ENCODE measurements around the gene ADAMTS17.
A peak's percentile ranks its signal among the peaks of the same experiment; 100 is the strongest.
"Not testable (repeated sequence)": the region's sequence is repeated elsewhere in the genome, so short reads cannot be mapped to it uniquely, and the experiment has no call there.

Gene ADAMTS17

DNA sequence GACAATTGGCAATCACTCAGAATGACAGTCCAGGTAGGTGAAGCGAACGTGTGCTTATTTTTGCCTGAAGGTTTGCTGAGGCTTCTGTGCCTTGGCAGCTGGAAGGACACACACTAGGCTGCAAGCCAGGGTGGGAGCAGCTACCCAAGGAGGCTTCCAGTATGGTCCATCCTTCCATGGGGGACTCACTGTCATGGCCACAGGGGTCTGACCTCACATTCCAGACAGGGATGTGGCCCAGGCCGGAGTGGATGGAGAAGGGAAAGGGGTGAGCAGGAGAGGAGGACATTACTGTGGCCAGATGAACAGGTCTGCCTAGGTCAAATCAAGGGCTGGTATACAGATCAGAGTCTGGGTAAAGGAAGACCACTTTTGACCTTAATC lies 247.7 kb downstream of the ADAMTS17 start:
- peak in 2 of 42 donors; percentile 4 to 15 for DNase-seq
- intact Hi-C loops (cut with DNase I) = no loop called here

DNA sequence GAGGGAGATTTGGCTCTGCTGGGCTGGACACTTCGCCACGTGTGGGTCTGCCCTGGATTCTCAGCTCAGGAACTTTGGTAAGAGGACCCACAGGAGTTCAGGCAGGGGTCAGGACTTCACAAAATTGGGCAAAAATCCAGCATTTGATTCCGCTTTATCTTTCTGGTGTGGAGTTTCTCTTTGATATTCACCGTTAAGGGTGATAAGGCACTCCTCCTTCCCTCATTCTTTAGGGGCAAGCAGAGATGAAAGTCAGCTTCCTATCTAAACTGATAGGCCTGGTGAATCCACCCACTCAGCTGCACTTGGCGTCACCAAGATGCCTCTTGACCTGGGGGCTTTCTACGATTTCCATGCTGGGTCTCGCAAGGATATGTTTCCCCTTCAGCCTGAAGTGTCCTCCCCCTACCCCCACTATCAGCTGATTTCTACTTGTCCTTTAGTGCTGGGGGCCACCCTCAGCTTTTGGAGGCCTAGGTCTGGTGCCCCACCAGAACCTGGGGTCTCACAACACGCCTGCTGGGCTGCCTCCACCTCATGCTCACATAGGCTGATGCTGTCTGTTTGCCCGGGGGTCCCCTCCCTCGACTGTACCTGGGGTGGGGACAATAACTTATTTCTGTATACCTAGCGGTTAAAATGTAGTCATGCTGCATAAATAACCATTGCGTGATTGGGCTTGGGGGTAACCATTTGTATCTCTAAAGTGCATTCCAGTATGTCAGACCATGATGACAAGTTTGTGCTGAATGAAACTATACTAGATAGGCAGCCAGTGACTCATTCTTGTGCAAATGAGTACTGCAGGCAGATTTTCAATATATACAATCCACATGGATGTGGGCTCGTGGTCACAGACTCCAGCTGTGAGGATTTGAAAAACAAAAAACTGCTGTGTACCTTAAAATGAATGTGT lies 248.3 kb downstream of the ADAMTS17 start:
- intact Hi-C loops (cut with DNase I) = no loop called here
- no peak for DNase-seq

DNA sequence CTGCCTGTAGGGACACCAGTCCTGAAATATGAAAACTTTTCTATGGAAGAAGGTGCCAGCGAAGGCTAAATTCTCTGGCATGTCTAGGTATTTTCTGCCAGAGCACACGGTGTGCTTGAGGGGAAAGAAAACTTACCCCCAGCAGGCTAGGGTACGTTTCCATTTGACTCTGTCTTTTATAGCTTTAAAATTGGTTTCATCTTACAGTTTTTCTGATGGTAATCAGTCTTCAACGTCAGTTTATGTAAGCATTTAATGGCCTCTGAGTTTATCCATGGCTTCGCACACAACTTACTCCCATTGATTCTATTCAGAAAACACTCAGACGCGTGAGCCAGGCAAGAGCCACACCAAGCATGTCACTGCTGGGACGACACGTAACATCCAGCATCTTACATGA lies 249.7 kb downstream of the ADAMTS17 start:
- no peak for DNase-seq
- intact Hi-C loops (cut with DNase I) = no loop called here

DNA sequence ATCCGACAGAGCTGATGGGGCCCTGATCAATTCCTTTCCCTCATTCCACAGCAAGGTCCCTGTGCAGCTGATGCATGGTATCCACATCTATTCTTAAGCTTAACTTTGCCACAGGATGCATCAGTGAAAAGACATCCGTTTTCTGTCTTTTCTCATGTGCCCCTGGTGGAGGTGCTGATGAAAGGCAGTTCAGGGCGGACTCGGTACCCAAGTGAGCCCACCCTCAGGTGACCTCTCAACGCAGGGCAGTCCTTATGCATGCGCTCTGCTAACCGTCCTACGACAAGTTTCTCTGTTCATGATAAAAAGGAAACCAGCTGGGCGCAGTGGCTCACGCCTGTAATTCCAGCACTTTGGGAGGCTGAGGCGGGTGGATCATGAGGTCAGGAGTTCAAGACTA lies 251.4 kb downstream of the ADAMTS17 start:
- no peak for DNase-seq
- intact Hi-C loops (cut with DNase I) = no loop called here

DNA sequence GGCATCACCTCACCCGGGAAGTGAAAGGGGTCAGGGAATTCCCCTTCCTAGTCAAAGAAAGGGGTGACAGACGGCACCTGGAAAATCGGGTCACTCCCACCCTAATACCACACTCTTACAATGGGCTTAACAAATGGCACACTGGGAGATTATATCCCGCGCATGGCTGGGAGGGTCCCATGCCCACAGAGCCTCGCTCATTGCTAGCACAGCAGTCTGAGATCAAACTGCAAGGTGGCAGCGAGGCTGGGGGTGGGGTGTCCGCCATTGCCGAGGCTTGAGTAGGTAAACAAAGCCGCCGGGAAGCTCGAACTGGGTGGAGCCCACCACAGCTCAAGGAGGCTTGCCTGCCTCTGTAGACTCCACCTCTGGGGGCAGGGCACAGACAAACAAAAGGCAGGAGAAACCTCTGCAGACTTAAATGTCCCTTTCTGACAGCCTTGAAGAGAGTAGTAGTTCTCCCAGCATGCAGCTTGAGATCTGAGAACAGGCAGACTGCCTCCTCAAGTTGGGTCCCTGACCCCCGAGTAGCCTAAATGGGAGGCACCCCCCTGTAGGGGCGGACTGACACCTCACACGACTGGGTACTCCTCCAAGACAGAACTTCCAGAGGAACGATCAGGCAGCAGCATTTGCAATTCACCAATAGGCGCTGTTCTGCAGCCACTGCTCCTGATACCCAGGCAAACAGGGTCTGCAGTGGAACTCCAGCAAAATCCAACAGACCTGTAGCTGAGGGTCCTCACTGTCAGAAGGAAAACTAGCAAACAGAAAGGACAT lies 257.5 kb downstream of the ADAMTS17 start:
- intact Hi-C loops (cut with DNase I); DNase-seq: not testable (repeated sequence)

DNA sequence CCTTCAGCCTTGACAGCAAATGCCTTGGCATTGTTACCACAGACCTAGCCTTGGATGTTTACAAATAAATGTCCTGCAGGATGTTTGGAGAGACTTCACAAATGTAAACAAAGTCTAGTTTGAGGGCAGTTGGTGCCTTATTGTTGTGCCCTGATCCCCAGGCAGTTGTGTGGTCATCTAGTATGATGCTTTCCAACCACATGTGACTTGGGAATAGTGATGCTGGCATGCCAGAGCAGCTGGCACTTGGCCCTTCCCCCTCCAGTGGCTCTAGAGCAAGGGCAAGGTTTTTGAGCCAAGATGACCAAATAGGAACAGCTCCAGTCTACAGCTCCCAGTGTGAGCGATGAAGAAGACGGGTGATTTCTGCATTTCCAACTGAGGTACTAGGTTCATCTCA lies 258.2 kb downstream of the ADAMTS17 start:
- DNase-seq = peak in 27 of 42 donors; percentile 13 to 70 (median 40)
- intact Hi-C loops (cut with DNase I) = no loop called here

DNA sequence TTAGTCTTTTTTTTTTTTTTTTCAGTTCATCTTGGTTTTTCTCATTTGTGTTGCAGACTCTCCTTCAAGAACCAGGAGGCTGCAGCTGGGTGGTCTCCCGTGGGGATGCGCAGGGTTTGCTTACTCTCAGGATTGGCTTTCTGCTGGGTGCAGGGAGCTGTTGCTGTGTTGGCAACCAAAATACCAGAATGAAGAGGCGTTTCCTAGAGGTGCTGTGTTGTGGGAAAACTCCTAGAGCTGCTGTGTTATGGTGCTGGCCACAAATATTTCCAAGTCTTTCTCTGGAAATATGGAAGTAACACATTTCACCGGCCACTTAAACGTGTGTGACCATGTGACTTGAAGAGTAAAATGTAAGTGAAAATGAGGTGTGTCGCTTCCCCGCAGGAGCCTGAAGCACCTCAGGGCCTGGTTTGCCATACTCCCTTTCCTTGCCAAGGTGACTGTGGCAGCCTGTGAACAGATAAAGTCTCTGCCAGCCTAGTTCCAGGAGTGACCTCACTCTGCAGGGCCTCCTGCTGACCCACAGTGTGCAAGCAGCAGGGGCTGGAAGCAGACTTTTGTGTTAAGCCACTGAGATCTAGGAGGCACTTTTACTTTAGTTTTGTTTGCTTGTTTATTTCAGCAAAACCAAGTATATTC lies 258.9 kb downstream of the ADAMTS17 start:
- intact Hi-C loops (cut with DNase I) = no loop called here
- DNase-seq = no peak

DNA sequence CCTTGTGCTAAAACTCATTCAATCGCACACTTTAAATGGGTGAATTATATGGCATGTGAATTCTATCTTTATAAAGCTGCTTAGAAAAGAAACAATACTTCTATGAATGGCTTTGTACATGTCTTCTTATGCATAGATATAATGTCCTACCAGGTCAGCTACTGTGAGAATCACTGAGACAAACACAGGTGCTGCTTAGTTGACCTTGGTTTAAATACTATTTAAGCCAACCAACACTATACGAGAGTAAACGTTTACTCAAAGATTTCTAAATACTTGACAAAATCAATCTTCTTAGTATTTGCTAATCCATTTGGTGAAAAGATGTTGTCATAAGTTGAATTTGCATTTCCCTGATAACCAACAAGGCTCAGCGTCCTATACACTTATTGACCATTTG lies 260.3 kb downstream of the ADAMTS17 start:
- DNase-seq = no peak
- intact Hi-C loops (cut with DNase I) = no loop called here

DNA sequence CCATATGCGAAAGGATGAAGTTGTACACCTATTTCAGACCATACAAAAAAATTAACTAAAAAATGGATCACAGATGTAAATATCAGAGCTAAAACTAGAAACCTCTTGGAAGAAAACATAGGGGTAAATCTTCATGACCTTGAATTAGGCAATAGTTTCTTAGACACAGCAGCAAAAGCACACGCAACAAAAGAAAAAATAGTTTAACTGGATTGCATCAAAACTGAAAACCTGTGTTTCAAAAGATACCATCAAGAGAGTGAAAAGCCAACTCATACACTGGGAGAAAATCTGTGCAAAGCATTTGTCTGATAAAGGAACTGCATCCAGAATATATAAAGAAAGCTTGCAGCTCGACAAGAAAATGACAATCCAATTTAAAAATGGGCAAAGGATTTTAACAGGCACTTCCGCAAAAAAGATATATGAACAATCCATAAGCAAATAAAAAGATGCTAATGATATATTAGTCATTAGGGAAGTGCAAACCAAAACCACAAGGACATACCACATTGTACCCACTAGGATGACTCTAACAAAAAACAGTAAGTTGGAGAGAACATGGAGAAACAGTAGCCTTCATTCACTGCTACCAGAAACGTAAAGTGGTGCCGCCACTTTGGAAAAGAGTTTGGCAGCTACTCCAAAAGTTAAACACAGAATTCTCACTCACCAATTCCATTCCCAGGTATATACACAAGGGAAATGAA lies 263.1 kb downstream of the ADAMTS17 start:
- intact Hi-C loops (cut with DNase I) = no loop called here

DNA sequence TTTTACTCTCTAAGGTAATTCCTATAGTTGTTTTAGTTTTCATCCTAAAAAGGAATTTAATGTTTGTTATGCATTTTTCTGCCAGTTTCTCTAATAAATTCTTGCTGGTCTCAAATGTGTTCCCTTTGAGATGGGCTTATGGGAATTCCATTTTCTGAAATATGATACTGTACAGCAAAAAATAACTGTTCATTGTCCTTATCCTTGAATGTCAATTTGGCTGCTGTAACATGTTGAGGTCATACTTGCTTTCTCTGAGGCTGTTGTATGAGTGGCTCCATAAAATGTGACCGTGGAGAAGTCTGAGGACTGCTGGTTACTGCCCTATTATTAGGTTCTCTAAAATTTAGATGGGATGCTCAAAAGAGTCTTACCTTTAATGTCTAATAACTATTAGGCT lies 266.5 kb downstream of the ADAMTS17 start:
- intact Hi-C loops (cut with DNase I) = no loop called here
- no peak for DNase-seq

More for the DNA sequence above, 263.1 kb downstream of the ADAMTS17 start:
- no peak for DNase-seq

DNA sequence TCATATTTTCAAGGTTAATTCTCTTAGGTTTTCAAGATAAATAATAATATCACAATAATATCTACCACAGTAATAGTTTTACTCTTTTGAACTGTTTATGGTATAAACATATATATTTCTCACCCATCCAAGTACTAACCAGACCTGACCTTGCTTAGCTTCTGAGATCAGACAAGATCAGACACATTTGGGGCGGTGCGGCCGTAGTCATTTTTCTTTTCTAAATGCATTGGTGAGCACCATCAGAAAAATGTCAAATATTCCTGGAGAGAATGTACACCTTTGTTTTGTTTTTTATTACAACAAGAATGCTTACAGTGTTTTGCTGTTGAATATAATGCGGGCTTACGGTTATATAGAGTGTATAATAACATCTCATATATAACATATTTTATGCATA lies 267.8 kb downstream of the ADAMTS17 start:
- intact Hi-C loops (cut with DNase I) = no loop called here
- DNase-seq = no peak

DNA sequence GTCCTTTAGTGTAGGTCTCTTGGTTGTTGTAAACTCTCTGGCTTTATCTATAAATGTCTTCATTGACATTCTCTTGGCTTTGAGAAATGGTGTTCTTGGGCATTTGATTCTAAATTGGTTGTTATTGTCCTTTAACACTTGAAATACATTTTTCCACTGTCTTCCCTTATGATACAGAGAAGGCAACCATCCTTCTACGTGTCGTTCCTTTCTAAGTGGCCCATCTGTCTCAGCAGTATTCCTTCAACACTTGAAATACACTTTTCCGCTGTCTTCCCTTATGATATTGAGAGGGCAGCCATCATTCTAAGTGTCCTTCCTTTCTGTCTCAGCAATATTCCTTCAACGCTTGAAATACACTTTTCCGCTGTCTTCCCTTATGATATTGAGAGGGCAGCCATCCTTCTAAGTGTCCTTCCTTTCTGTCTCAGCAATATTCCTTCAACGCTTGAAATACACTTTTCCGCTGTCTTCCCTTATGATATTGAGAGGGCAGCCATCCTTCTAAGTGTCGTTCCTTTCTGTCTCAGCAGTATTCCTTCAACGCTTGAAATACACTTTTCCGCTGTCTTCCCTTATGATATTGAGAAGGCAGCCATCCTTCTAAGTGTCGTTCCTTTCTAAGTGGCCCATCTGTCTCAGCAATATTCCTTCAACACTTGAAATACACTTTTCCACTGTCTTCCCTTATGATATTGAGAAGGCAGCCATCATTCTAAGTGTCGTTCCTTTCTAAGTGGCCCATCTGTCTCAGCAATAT lies 275.1 kb downstream of the ADAMTS17 start:
- intact Hi-C loops (cut with DNase I); DNase-seq: not testable (repeated sequence)

DNA sequence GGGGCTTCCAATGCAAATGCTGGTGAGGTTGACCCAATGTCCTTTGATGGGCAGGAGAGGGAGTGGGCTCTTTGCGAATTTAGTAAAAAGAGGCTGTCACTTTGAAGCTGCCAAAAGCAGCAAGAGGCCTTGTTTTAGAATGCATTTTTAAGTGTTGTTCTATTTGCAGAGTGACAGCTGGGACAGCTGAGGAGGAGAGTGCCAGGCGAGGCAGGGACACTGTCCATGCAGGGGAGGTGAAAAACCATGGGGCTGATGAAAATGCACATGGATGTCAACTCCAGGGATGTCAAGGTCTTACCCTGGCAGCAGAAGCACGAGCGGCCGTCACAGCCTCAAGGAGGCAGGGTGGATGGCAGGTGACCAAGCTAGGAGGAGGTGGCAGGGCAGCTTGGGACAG lies 279.8 kb downstream of the ADAMTS17 start:
- intact Hi-C loops (cut with DNase I) = no loop called here
- DNase-seq = no peak

DNA sequence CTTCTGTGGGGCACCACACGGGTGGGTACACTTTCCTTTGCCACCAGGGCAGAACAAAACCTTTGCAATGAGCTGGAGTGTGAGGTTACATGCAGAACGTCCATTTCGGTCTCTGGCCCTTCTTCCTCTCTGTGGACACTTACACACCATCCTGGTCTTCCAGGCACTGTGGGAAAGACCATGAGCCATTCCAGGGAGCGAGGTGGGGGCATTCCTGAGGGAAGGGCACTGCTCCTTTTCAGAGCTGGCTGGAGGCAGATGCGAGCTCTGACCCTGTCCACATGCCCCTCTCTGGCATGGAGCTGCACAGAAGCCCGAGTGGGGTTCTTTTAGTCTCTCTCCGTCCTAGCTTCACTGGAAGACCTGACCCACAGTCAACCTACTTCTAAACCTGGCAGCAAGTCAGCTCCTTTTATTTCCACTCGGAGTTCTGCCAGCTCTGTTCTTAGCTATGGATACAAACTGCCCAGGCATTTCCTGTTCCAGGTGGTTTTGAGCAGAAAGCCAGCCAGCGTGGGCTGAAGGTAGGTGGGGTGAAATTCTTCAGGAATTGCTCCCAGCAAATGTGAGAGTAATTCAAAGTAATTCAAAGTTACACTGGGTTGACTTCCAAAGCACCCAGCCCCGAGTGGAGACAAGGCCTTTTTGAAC lies 281.4 kb downstream of the ADAMTS17 start:
- DNase-seq = peak in 4 of 42 donors; percentile 19 to 34 (median 24)

DNA sequence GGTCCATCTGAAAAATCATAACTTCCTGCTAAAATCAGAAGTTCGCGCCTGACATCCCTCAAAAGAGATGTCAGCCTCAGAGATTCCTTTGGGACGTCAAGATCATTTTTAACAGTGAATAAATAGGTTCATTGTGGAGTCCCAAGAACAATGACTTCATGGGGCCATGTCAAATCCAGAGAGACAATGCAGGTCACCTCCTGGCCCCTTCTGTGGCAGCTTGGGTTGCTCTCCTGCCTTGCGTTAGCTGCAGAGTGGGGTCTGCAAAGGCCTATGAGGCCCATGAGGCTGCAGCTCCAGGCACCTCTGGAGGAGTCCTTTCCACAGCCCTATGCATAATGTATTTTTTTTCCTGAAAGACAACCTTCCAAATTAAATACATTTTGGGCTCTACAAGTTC lies 282.3 kb downstream of the ADAMTS17 start:
- peak in 1 of 42 donors; percentile 26 for DNase-seq
- intact Hi-C loops (cut with DNase I) = no loop called here

More for the DNA sequence above, 281.4 kb downstream of the ADAMTS17 start:
- intact Hi-C loops (cut with DNase I) = no loop called here

DNA sequence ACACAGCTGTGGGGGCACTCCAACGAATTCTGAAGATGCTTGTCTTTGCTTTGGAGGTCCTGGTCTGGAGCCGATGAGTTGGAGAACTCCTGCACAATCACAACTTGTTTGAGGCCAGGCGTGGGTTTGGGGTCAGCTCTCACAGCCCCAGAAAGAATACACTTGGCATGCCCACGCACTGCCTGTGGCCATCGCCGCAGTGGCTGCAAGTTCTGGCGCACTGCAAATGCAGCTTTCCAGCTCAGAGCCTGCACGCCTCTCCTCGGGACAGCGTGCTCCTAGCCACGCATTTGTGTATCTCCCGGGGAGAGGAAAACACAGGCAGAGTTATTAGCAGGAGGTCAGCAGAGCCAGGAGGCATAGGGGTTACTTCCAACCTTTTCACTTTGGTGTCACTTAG lies 282.7 kb downstream of the ADAMTS17 start:
- intact Hi-C loops (cut with DNase I) = no loop called here
- peak in 2 of 42 donors; percentile 9 to 44 for DNase-seq

DNA sequence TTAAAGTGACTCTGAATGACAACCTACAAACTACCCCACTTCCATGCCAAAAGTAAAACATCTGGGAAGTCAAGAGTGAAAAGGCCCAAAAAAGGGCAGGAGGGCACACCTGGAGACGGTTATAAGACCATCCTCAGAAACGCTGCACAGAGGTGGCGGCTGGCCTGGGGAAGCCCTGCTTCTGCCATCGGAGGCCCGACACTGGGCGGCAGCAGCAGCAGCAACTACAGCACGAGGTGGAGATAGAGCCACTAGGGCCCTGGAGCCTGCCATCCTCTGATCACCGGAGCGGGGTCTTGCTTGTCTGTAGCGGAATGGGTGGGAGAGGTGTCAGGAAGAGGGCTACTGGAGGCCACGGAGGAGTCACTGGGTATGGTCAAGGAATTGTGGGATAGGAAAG lies 283.3 kb downstream of the ADAMTS17 start:
- peak in 1 of 42 donors; percentile 33 for DNase-seq
- intact Hi-C loops (cut with DNase I) = no loop called here

DNA sequence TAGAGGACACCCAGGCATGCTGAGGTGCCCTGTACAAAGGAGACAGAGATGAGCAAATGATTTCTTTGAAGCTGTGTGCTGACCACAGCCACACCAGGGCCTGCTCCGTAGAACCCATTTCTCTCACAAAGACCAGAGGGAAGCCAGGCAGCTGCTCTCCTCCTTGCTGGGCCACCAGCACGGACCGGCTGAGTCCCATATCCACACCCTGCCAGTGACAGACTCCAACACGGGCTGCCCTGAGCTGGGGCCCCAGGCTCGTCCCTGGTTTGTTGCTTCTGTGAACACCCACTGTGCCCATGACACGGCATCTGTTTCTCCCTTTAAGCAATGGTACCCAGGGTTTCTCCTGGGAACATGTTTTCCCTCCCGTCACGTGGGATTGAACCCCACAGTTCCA lies 284.5 kb downstream of the ADAMTS17 start:
- DNase-seq = peak in 1 of 42 donors; percentile 7
- intact Hi-C loops (cut with DNase I) = no loop called here
